Activated T-helper 1 cell treated with anti-CD3 and anti-CD28 coated beads, Interleukin-2, amount 50 U/mL, for 16 hours (primary cell): ENCODE results near the gene ANKRD24.
"Not testable (repeated sequence)": the region's sequence is repeated elsewhere in the genome, so short reads cannot be mapped to it uniquely, and the experiment has no call there.

ENCODE experiments used
- DNase-seq, 2 donors: peaks; one replicate each; pipeline ENCODE4 v3.0.0-alpha.2; 2020; ENCODE audit warnings: low read depth in 1 of 2, low spot score in 1 of 2

The ANKRD24 gene

DNA sequence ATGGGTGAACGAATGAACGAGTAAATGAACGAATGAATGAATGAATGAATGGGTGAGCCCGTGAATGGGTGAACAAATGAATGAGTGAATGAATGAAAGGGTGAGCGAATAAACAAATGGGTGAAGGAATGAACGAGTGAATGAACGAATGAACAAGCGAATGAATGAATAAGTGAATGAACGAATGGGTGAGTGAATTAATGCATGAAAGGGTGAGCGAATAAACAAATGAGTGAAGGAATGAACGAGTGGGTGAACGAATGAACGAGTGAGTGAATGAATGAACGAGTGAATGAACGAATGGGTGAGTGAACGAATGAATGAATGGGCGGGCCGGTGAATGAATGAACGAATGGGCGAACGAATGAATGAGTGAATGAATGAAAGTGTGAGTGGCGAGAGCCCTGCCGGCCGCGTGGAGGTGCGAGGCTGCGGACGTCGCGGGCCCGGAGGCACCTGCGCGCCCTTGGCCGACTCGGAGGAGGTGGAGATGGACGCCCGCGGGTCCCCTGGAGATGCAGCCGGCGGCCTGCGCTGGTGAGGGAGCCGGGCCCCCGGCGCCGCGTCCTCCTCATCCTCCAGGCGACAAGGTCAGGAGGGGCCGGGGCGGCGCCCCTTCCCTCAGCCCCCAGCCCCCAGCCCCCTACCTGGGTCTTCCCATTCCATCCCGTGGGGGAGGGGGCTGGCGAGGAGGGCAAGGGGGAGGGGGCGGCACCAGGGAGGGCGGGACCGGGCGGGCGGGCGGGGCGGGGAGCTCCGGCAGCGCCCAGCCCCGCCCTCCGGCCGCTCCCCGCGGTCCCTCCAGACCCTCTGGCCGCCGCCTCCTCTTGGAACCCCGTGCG, 15.4 kb downstream of the ANKRD24 start:
- DNase-seq: no peak

DNA sequence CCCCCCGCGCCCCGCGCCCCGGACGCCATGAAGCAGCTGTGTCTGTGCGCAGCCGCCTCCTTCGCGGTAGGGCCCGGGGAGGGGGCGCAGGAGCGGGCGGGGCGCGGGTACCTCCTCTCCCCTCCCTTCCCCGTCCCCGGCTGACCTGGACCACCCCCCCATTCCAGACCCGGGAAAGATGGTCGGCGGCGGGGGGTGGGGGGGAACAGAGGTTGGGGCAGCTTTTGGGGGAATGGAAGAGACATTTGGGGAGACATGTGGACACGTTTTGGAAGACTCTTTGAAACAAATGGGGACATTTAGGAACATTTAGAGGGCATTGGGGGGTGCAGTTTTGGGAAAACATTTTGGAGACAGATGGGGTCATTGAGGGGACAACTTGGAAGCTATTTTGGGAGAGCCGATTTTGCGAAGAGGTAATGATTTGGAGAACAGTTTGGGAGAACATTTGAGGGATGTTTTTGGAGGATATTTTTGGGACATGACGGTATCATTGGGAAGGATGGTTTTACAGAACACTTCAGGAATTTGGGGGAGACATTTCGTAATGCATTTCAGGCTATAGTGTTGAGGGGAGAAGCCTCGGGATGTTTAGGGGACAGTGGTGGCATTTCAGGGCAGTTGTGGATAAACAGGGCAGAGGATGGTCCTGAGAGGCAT, 16.1 kb downstream of the ANKRD24 start:
- no peak for DNase-seq

DNA sequence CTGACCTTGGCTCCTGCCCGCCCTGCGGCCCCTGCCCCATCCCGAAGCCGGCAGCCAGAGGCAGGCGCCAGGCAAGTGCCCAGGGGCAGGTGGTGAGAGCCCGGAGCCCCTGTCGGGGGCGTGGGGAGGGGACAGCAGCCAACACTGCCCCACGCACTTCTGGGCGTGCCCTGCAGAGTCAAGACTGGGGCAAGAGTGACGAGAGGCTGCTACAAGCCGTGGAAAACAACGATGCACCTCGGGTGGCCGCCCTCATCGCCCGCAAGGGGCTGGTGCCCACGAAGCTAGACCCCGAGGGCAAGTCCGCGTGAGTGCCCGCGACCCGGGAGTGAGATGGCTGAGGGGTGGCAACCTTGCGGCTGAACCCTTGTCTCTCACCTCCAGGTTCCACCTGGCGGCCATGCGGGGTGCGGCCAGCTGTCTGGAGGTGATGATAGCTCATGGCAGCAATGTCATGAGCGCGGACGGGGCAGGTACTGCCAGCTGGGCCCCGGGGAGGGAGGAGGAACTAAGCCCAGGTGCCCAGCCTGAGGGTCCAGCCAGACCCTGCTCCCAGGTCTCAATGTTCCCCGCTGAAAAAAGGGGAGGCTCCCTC, 17.3 kb downstream of the ANKRD24 start:
- DNase-seq: no peak

DNA sequence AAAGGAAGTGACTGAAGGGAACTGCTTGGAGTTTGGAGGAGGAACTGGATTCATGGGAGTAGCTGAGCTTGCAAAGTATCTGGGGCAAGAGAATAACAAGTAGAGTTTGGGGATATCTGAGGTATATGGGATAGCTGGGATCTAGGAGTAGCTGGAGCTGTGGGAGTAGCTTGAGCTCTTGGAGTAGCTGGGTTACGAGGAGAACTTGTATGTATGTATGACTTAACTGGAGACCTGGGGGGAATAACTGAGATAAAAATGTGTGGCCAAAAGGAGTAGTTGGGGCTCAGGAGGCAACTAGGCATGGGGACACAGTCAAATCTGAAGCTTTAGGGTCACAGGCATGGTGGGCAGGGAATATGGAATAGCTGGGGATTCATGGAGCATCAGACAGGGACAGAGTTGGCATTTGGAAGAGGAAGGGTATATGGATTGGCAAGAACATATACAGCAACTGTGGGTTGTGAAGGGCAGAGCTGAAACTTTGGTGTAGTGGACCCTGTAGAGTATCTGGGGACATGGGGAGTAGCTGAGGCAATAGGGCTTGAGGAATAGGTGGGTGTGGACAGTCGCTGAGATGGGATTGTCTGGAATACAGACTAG, 18.6 kb downstream of the ANKRD24 start:
- DNase-seq: no peak

DNA sequence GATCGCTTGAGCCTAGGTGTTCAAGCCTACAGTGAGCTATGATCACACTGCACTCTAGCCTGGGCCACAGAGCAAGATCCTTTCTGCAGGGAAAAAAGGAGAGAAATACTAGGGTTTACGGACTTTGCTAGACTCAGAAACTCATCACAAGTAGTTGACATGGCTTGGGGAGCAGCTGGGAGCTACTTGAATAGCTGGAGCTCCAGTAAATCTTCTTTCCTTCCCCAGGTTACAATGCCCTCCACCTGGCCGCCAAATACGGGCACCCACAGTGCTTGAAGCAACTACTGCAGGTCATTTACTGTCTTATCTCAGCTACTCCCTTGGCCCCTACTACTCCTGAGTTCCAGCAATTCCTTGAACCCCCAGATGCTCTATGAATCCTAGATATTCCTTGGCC, 19.3 kb downstream of the ANKRD24 start:
- no peak for DNase-seq

DNA sequence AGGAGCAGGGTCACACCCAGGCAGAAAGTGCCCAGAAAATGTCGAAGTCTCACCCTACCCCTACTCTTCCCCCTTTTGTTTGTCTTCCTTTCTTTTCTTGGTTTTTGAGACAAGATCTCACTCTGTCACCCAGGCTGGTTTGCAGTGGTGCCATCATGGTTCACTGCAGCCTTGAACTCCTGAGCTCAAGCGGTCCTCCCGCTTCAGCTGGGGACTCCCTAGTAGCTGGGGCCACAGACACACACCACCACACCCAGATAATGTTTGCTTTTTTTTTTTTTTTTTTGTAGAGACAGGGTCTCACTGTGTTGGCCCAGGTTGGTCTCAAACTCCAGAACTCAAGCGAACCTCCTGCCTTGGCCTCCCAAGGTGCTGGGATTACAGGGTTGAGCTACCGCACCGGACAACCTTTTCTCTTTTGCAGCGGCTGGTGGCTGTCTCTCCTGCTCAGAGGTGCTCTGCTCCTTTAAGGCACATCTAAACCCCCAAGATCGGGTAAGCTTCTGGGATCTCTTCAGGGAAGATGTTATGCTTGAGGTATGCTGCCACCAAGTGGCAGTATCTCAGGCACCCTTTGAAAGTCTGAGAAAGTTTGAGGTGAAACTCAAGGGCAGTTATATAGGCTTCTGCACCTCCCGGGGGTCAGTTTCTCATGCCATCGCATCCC, 24.5 kb downstream of the ANKRD24 start:
- DNase-seq: no peak

DNA sequence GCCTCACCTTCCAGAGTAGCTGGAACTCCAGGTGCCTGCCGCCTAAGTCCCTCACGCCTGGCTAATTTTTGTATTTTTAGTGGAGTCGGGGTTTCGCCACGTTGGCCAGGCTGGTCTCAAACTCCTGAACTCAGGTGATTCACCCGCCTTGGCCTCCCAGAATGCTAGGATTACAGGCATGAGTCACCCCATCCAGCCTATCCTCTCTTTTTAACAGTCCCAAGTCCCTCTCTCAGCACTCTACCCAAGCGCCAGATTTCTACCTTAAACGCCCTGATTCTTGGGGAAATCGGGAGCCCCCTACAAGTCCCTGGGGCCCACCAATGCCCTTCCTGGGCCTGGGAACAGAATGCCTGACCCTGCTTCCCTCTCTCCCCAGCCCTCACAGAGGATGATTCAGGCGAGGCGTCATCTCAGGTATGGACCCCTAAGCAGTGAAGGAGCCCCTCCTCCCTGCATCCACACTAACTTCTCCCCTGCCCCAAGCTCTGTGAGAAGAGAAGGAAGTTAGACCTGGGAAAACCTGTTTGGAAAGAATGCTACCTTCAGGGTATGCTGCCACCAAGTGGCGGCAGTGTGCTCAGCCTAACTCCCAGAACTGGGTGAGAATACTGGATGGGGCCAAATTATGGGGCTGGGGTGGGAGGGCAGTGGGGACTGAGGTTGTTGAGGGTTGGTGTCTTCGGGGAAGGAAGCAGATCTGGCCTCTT, 26.1 kb downstream of the ANKRD24 start:
- no peak for DNase-seq

DNA sequence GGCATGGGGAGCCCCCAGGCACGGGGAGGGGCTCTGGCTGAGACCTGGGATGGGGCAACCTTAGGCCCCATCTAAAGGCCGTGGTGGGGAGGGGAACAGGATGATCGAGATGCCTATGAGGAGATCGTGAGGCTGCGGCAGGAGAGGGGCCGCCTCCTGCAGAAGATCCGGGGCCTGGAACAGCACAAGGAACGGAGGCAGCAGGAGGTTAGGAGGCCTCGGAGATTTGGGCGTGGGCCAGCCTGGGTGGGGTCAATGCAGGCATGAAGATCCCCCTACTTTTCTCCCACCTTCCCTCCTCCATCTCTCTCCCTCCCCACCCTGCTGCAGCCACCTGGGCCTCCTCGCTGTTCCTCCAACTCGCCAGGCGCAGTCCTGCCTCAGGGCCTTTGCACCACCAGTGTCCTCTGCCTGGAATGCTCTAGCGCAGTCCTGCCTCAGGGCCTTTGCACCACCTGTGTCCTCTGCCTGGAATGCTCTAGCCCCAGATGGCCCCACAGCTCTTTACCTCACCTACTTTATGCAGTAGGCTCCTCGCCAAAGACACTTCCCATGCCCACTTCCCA, 27.8 kb downstream of the ANKRD24 start:
- no peak for DNase-seq

DNA sequence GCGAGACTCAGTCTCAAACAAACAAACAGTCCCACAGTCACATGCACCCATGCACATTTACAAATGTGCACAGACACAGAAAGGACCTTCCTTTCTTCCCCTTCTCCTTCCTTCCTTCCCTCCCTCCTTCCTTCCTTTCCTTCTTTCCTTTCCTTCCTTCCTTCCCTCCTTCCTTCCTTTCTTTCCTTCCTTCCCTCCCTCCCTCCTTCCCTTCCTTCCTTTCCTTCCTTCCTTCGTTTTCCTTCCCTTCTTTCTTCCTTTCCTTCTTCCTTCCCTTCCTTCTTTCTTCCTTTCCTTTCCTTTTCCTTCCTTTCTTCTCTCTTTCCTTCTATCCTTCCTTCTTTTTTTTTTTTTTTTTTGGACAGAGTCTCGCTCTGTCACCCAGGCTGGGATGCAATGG, 30.6 kb downstream of the ANKRD24 start:
- no peak for DNase-seq

DNA sequence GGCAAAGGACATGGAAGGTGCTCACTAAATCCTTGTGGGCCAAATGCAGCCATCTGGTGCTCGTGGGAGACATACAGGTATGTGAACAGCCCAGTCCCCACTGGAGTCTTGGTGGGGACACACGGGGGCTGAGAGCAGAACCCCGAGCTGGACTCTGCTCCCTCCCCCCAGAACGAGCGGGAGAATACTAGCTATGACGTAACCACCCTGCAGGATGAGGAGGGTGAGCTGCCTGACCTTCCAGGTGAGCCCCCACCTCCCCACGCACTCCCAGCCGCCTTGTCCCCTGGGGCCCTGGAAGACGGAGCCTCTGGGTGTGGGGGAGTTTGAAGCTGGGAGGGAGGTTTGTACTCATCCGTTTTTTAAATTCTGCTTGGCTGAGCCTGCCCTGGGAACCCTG, 33.3 kb downstream of the ANKRD24 start:
- no peak for DNase-seq

DNA sequence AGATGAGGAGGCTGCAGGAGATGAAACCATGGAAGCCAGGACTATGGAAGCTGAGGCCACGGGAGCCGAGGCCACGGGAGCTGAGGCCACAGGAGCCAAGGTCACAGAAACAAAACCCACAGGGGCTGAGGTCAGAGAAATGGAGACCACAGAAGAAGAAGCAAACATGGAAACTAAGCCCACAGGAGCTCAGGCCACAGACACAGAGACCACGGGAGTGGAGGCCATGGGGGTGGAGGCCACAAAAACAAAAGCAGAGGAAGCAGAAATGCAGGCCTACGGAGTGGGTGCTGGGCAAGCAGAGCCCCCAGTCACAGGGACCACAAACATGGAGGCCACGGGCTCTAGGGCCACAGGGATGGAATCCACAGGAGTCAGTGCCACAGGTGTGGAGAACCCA, 34.4 kb downstream of the ANKRD24 start:
- no peak for DNase-seq

DNA sequence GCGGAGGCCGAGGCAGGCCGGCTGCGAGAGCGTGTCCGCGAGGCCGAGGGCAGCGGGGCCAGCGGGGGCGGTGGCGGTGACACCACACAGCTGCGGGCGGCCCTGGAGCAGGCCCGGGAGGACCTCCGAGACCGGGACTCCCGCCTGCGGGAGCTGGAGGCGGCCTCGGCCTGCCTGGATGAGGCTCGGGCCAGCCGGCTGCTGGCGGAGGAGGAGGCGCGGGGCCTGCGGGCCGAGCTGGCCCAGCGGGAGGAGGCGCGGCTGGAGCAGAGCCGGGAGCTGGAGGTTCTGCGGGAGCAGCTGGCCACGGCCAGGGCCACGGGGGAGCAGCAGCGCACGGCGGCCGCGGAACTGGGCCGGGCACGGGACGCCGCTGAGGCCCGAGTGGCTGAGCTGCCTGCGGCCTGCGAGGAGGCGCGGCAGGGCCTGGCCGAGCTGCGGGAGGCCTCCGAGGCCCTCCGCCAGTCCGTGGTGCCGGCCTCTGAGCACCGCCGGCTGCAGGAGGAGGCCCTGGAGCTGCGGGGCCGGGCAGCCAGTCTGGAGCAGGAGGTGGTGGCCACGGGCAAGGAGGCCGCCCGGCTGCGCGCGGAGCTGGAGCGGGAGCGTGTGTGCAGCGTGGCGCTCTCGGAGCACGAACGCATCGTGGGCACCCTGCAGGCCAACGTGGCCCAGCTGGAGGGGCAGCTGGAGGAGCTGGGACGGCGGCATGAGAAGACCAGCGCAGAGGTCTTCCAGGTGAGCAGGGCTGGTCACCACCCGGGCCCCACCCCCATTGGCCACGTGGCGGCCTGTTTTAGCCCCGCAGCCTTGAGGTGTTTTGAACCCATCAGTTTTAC, 35.2 kb downstream of the ANKRD24 start:
- no peak for DNase-seq

DNA sequence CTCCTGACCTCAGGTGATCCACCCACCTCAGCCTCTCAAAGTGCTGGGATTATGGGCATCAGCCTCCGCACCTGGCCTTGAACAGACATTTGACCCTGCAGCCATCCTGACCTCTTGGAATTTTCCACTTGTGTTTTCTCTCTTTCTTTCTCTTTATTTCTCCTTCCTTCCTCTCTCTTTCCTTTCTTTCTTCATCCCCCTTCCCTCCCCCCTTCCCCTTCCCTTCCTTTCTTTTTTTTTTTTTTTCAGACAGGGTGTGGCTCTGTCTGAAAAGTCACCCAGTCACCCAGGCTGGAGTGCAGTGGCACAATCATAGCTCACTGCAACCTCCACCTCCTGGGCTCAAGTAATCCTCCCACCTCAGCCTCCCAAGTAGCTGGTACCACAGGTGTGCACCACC, 36.0 kb downstream of the ANKRD24 start:
- DNase-seq: not testable (repeated sequence)

DNA sequence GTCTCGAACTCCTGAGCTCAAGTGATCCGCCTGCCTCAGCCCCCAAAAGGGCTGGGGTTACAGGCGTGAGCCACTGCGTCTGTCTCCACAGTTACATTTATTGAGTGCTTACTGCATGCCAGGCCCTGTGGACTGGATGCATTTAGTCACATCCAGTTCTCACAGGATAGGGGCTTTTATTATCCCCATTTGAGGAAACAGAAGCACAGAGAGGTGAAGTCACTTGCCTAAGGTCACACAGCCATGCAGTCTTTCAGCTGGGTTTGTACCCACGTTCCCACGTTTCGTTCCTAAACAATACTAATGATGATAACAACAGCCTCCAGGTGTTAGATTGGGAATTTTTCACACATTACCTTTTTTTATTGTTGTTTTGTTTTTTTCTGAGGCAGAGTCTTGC, 37.7 kb downstream of the ANKRD24 start:
- no peak for DNase-seq

DNA sequence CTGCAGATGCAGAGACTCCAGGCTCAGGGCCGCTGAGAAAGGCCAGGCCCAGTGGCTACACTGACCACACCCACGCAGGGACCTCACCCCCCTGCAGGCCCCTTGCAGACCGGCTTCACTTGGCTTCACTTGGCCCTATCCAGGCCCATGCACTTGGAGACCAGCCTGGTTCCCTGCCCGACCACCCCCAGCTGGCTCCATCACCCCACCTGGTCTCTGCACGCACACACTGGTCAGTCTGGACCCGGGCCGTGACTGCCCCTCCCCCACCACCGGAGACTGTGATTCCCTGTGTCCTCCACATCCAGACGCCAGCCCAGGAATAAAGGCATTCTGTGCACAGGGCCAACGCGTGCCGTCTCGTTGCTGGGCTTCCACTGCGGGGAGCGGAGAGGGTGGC, 42.0 kb downstream of the ANKRD24 start:
- no peak for DNase-seq

DNA sequence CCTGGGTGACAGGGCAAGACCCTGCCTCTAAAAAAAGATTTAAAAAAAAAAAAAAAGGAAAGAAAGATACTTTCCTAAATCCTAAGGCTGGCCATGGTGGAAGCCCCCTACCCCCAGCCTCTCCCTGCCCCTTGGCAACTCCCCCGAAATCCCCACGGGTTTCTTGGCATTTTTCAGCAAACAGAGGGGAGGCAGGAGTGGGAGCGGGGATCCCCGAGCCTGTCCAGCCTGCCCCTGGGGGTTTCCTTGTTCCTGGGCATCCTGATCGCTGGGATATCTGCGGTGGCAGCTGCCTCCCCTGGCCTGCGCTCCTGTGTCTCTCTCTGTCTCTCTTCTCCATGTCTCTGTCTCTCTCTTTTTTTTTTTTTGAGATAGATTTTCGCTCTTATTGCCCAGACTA, 43.4 kb downstream of the ANKRD24 start:
- no peak for DNase-seq

DNA sequence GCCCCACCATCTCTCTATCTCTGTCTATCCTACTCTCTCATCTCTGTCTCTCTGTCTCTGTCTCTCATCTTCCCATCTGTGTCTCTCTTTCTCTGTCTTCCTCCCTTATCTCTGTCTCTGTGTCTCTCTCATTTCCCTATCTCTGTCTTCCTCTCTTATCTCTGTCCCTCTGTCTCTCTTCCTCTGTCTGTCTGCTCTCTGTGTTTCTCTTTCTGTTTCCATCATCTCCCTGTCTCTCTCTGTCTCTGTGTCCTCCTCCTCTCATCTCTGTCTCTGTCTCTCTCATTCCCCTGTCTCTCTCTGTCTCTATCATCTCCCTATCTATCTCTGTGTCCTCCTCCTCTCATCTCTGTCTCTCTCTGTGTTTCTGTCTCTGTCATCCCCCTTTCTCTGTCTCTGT, 45.3 kb downstream of the ANKRD24 start:
- DNase-seq: no peak

DNA sequence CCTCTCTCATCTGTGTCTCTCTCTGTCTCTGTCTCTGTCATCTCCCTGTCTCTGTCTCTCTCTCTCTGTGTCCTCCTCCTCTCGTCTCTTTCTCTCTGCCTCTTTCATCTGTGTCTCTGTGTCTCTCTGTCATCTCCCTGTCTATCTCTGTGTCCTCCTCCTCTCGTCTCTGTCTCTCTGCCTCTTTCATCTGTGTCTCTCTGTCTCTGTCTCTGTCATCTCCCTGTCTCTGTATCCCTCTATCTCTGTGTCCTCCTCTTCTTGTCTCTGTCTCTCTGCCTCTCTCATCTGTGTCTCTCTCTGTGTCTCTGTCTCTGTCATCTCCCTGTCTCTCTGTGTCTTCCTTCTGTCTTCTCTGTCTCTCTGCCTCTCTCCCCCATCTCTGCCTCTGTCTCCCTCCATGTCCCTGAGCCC, 46.3 kb downstream of the ANKRD24 start:
- DNase-seq: no peak

DNA sequence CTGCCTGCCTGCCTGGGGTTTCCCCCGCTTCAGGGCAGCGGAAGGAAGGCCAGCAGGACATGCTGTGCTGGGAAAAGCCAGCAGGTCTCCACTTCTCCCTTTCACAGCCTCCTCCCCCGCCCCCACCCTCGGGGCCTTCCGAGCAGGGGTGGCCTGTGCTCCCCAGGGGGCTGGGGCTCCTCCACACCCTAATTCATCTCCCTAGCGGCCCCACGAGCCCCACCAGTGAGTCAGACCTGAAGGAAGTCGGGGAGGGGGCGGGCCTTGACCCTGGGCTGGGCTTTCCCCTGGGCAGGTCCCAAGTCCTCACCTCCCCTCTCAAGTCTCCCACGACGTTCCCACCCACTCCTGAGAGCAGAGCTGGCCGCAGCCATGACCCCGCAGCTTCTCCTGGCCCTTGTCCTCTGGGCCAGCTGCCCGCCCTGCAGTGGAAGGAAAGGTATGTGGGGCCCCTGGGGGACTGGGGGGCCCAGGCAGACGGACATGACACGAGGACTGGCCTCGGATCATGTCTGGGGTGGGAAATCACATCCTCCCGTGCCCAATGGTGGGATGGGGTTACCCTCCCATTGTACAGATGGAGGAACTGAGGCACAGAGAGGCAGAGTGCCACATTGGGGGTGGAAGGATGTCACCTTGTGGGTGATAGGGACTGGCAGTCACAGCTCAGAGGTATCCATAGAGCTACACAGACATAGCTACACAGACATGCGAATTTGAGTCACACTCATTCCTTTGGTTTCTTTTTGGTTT, 46.9 kb downstream of the ANKRD24 start, which contains the start of gene EBI3:
EBI3 (plus strand) TSS at position 345 of the 753 bp plus-strand sequence; CDS start at position 373, 28 bp downstream.
- DNase-seq: no peak
